Measurements from ENCODE around the gene GBP5.

Gene GBP5

GRCh38 chr1:89276690-89277089 lies 4.0 kb upstream of the GBP5 start:
- no peak overlapping the region for H3K27ac Mint-ChIP-seq
- no peak overlapping the region for H3K4me3 Mint-ChIP-seq
- H3K36me3 Mint-ChIP-seq (ENCODE audit: low read depth) = no peaks in the 10 kb centered on the region
- peaks cover 24% of the 10 kb centered on the region for H3K4me1 Mint-ChIP-seq
- no peaks in the 10 kb centered on the region for H3K27me3 Mint-ChIP-seq (ENCODE audit: low read depth)
- TF ChIP-seq CTCF (IDR thresholded peaks at IDR 0.05; ENCODE audit: unreplicated experiment in 3 of 3) = no peak
- H3K9me3 Mint-ChIP-seq = no peaks in the 10 kb centered on the region

GRCh38 chr1:89274411-89274857 lies 1.8 kb upstream of the GBP5 start:
- Mint-ChIP-seq H3K4me1 (peaks cover 30% of the 10 kb centered on the region), H3K4me3 (no peak overlapping the region), H3K9me3 (no peaks in the 10 kb centered on the region), H3K27me3 (ENCODE audit: low read depth) (no peaks in the 10 kb centered on the region), H3K27ac (peak overlapping the region; percentile 48 to 76 (median 70)), H3K36me3 (ENCODE audit: low read depth) (no peaks in the 10 kb centered on the region)
- TF ChIP-seq CTCF (IDR thresholded peaks at IDR 0.05; ENCODE audit: unreplicated experiment in 3 of 3) = no peak

GRCh38 chr1:89273324-89273778 lies 691 bp upstream of the GBP5 start:
- no peak overlapping the region for H3K27ac Mint-ChIP-seq
- no peak overlapping the region for H3K4me3 Mint-ChIP-seq
- peaks cover 30% of the 10 kb centered on the region for H3K4me1 Mint-ChIP-seq
- H3K36me3 Mint-ChIP-seq (ENCODE audit: low read depth) = no peaks in the 10 kb centered on the region
- no peaks in the 10 kb centered on the region for H3K27me3 Mint-ChIP-seq (ENCODE audit: low read depth)
- TF ChIP-seq CTCF (IDR thresholded peaks at IDR 0.05; ENCODE audit: unreplicated experiment in 3 of 3) = no peak
- H3K9me3 Mint-ChIP-seq = no peaks in the 10 kb centered on the region

GRCh38 chr1:89271341-89272015 lies 1.2 kb downstream of the GBP5 start:
- Mint-ChIP-seq H3K36me3 (ENCODE audit: low read depth) (no peaks in the 10 kb centered on the region), H3K9me3 (no peaks in the 10 kb centered on the region), H3K27me3 (ENCODE audit: low read depth) (no peaks in the 10 kb centered on the region), H3K27ac (peak overlapping the region; percentile 43 to 82 (median 79)), H3K4me3 (no peak overlapping the region), H3K4me1 (peaks cover 30% of the 10 kb centered on the region)
- TF ChIP-seq CTCF (IDR thresholded peaks at IDR 0.05; ENCODE audit: unreplicated experiment in 3 of 3) = no peak

GRCh38 chr1:89270423-89270822 lies 2.2 kb downstream of the GBP5 start:
- Mint-ChIP-seq H3K36me3 (ENCODE audit: low read depth) (no peaks in the 10 kb centered on the region), H3K4me1 (peaks cover 21% of the 10 kb centered on the region), H3K9me3 (no peaks in the 10 kb centered on the region), H3K27me3 (ENCODE audit: low read depth) (no peaks in the 10 kb centered on the region), H3K27ac (no peak overlapping the region), H3K4me3 (no peak overlapping the region)
- TF ChIP-seq CTCF (IDR thresholded peaks at IDR 0.05; ENCODE audit: unreplicated experiment in 3 of 3) = no peak

- Mint-ChIP-seq H3K4me3 (no peak overlapping the region), H3K27ac (no peak overlapping the region), H3K36me3 (ENCODE audit: low read depth) (no peaks in the 10 kb centered on the region), H3K9me3 (no peaks in the 10 kb centered on the region), H3K4me1 (peaks cover 10% of the 10 kb centered on the region), H3K27me3 (ENCODE audit: low read depth) (no peaks in the 10 kb centered on the region)
- TF ChIP-seq CTCF (IDR thresholded peaks at IDR 0.05; ENCODE audit: unreplicated experiment in 3 of 3) = no peak
These were observed 3.4 kb downstream of the GBP5 start for GRCh38 chr1:89269277-89269676.

Data from nephron (organoid).